ENCODE measurements around the gene MRFAP1.
A peak's percentile ranks its signal among the peaks of the same experiment; 100 is the strongest.
"Not testable (repeated sequence)": the region's sequence is repeated elsewhere in the genome, so short reads cannot be mapped to it uniquely, and the experiment has no call there.

MRFAP1 gene

GRCh38 chr4:6668391-6668790 lies 27.9 kb downstream of the MRFAP1 start:
- DNase-seq (ENCODE audit: low read depth) = no peak

GRCh38 chr4:6671648-6672047 lies 31.2 kb downstream of the MRFAP1 start:
- DNase-seq (ENCODE audit: low read depth) = no peak

DNA sequence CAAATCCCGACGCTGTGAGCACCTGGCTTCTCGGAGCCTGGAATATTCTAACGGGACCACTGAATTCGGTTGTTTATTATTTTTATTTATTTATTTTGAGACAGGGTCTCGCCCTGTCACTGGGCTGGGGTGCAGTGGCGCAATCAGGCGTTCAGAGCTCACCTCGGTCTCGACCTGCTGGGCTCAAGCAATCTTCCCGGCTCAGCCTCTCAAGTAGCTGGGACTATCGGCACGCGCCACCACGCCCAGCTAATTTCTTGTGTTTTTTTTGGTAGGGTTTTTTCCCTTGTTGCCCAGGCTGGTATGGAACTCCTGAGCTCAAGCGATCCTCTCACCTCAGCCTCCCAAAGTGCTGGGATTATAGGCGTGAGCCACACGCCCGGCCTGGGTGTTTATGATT lies 31.6 kb downstream of the MRFAP1 start:
- no peak for DNase-seq (ENCODE audit: low read depth)

DNA sequence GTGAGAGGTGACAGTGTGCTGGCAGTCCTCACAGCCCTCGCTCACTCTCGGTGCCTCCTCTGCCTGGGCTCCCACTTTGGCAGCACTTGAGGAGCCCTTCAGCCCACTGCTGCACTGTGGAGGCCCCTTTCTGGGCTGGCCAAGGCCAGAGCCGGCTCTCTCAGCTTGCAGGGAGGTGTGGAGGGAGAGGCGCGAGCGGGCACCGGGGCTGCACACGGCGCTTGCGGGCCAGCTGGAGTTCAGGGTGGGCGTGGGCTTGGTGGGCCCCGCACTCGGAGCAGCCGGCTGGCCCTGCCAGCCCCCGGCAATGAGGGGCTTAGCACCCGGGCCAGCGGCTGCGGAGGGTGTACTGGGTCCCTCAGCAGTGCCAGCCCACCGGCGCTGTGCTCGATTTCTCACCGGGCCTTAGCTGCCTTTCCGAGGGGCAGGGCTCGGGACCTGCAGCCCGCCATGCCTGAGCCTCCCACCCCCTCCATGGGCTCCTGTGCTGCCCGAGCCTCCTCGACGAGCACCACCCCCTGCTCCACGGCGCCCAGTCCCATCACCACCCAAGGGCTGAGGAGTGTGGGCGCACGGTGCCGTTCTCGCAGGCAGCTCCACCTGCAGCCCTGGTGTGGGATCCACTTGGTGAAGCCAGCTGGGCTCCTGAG lies 32.2 kb downstream of the MRFAP1 start:
- DNase-seq (ENCODE audit: low read depth) = not testable (repeated sequence)

DNA sequence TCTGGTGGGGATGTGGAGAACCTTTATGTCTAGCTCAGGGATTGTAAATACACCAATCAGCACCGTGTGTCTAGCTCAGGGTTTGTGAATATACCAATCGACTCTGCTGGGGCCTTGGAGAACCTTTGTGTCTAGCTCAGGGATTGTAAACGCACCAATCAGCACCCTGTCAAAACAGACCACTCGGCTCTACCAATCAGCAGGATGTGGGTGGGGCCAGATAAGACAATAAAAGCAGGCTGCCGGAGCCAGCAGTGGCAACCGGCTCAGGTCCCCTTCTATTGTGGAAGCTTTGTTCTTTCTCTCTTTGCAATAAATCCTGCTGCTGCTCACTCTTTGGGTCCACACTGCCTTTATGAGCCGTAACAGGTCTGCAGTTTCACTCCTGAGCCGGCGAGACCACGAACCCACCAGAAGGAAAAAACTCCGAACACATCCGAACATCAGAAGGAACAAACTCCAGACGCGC lies 32.7 kb downstream of the MRFAP1 start:
- peak; percentile 35 for DNase-seq (ENCODE audit: low read depth)

DNA sequence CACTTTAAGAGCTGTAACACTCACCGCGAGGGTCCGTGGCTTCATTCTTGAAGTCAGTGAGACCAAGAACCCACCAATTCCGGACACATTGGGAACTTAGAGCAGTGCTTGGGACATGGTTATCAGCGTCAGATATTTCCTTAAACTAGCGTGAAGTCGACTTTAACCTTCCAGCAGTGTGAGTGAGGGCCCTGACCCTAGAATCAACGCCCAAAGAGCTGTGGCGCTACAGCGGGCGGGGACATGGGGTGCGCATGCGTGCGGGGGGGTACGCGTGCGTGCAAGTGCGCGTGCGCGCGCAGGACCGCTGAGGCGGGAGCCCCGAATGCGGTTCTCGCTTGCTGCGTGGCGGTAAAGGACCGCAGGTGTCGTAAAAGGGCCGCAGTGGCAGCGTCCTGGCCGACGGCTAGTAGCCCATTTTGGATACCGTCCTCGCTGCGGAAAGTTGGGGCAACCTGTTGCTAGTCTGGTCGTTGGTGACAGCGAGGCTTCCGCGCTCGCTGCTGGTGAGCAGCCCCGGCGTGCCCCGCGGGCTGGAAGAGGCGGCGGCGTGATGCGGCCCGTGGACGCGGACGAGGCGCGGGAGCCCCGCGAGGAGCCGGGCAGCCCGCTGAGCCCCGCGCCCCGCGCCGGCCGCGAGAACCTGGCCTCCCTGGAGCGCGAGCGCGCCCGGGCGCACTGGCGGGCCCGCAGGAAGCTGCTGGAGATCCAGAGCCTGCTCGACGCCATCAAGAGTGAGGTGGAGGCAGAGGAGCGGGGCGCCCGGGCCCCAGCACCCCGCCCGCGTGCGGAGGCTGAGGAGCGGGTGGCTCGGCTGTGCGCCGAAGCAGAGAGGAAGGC lies 33.4 kb downstream of the MRFAP1 start:
- peak; percentile 93 for DNase-seq (ENCODE audit: low read depth)

DNA sequence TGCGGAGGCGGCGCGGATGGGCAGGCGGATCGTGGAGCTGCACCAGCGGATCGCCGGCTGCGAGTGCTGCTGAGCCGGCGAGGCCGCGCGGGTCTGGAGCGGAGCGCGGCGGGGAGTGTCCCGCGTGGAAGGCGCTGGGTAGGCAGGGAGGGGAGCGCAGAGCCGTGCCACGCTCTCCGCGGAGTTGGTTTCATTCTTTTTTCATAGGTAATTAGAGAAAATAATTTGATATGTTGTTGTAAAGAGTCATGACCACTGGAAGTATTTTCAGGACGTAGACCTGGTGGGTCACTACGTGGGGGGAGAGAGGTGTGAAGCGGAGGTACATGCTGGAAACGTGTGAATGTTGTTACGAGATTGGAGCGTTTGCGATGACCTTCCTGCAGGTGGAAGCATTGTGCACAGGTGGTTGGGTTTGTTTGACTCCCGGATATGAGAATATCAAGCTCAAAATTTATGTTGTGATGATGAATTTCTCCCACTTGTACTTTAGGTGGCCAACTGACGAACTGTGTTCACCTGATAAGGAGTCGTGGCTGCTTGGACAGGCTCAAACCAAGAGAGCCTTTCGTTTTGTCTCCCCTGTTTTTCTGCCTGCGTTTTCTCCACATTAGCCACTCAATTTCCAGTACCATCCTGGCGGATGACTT lies 34.1 kb downstream of the MRFAP1 start:
- peak; percentile 62 for DNase-seq (ENCODE audit: low read depth)

GRCh38 chr4:6676722-6677558 lies 36.5 kb downstream of the MRFAP1 start:
- DNase-seq (ENCODE audit: low read depth) = no peak

DNA sequence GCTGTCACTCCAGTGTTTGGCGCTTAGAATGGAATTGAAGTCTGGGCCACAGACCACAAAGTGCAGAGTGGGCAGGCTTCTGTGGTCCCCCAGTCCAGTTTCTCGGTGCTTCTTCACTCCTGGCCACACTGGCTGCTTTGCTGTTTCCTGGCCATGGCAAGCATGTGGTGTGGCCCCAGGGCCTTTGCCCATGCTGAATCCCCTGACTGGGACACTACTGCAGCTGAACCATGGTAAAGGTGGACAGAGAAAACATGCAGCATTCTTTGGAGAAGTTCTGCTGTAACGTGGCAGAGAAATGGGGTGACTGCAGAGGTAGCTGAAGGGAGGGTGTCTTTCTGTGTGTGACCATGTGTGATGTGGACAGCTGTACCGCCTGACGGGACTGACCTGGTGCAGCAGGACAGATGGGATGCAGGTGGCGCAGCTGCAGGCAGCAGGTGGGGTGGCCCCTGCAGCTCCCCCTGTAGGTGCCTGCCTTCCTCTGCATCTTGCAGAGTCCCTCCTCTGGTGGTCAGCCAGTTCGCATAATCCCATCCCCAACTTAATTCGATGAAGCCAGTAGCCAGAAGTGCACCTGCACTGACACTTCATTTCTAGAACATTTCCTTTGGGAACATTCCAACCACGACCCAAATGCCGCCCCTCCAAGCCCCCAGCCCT lies 40.0 kb downstream of the MRFAP1 start:
- no peak for DNase-seq (ENCODE audit: low read depth)

DNA sequence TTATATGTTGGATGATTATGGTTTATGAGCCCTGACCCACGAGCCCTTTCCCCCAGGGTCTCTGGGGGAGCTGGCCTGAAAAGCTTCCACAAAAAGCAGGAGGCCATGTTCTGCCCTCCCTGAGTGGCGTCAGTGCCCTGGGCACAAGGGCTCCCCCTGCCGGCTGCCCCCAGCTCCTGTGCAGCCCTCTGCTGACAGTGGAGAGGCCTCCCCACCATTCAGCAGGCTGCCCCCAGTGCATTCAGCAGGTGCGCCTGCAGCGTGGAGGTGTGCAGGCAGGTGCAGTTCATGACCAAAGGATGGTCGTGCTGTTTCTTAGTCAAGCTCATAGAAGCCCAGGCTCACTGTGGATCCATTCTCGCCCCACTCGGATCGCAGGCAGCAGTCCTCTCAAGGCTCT lies 40.7 kb downstream of the MRFAP1 start:
- DNase-seq (ENCODE audit: low read depth) = no peak

DNA sequence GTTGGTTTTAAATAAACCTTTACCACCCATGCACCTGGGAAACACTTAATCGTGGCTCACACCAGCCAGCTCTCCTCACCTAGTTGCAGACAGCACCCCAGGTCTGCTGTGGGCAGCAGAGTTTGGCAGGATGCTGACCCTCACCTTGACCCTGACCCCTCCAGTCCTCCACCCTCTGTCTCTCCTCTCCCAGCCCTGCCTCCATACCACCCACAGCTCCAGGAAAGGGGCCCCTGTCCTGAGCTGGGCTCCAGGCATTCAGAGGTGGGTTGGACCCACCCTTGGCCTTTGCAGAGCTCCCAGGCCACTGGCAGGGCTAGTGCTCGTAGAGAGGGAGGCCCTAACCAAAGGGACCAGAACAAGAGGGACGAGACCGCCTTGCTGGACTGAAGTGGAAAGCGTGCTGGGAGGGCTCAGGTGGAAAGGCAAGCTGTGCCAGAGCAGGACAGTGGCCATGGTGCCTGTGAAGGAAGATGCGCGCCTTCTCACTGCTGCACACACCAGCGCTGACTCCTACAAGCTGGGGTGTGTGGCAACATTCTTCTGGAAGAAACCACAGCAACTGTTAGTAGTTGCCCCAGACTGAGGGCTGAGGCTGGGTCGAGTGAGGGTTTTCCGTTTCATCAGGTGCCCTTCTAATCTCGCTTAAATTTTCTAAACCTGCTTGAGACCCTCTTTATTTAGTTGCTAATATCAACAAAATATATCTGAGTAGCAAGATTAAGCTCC lies 42.5 kb downstream of the MRFAP1 start:
- no peak for DNase-seq (ENCODE audit: low read depth)

GRCh38 chr4:6684656-6685055 lies 44.2 kb downstream of the MRFAP1 start:
- no peak for DNase-seq (ENCODE audit: low read depth)

DNA sequence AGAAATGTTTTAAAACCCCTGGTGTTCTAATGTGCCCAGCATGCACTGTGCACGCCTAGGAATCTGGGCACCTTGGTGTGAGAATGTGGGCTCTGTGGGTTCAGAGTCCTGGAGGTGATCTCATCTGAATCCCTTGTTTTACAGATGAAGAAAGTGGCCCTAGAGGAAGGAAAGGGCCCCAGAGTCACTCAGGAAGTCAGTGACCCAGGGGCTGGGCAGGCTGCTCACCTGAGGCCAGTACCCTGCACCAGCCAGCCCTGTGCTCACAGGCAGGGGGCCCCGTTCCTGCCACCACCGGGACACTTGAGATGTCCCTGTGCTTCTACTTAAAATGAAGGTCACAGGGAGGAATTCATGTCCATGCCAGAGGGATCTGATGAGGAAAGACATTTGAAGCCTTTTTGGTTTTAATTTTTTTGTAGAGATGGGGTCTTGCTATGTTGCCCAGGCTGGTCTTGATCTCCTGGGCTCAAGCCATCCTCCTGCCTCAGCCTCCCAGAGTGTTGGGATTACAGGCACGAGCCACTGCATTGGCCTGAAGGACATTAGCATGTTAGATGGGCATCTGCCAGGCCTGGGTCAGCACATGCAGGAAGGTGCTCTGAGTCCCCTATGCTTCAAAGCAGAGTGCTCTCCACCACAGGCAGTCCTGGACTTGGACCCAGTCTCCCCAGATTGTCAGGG lies 45.8 kb downstream of the MRFAP1 start:
- DNase-seq (ENCODE audit: low read depth) = no peak

DNA sequence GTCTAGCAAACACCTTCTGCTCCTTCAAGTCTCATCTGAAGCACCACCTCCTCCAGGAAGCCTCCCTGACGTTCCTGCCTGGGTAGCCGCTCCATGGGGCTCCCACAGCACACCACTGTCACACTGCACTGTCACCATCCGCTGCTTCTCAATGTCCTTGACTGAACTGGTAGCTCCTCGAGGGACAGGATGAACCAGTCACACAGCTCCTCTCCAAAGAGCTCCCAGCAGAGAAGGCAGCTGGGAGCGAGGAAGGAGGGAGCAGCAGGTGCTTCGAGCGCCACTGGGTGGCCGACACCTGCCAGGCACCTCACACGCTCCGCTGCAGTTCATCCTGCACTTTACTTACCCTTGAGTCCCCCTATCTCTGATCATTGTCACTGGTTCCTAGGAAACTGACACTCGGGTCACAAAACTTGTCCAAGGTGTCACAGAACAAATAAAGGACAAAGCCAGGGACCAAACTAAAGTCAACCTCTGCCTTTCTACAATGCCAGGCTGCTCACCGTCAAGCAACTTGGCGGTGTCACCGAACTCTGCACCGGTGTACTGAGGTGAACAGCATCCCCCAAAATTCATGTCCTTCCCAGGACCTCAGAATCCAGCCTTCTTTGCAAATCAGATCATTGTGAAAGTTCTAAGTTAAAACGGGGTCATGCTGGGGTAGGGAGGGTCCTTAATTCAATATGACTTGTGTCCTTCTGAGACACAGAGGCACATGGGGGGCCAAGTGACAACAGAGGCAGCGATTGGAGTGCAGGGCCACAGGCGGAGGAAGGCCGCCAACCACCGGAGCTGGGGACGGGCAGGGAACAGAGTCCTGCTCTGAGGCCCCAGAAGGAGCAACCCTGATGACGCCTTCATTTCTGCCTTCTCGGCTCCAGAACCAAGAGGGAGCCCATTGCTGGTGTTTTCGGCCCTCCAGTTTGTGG lies 47.7 kb downstream of the MRFAP1 start:
- no peak for DNase-seq (ENCODE audit: low read depth)

DNA sequence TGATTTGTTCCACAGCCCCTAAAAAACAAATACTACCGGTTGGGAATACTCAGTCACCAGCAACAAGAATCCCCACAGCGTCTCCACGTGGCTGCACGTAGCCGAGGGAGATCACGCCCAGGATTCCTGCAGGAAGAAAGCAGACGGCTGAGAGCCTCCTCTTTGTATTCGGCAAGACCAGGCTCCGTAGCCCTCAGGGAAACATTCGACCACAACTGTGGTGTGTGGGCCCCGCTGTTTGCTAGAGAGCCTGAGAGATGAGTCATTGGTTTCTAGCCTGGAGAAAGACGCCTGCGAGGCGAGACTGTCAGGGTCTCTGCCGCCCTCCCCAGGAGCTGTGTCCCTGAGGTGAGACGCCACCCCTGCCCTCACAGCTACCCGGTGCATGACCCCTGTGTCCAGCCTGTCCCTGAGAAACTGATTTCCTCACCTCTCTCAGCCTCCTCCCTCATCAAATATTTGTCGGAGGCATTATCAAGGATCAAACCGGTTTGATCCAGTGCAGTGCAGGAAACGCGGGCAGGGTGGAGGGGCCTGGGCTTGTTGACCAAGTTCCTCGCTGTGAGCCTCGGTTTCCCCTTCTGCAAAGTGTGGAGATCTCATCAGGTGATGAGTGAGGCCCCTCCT lies 48.5 kb downstream of the MRFAP1 start:
- DNase-seq (ENCODE audit: low read depth) = peak; percentile 55

GRCh38 chr4:6689506-6689960 lies 49.0 kb downstream of the MRFAP1 start:
- DNase-seq (ENCODE audit: low read depth) = no peak

All from T follicular helper cell (primary cell).